ENCODE data around the gene CERS5.

DNA sequence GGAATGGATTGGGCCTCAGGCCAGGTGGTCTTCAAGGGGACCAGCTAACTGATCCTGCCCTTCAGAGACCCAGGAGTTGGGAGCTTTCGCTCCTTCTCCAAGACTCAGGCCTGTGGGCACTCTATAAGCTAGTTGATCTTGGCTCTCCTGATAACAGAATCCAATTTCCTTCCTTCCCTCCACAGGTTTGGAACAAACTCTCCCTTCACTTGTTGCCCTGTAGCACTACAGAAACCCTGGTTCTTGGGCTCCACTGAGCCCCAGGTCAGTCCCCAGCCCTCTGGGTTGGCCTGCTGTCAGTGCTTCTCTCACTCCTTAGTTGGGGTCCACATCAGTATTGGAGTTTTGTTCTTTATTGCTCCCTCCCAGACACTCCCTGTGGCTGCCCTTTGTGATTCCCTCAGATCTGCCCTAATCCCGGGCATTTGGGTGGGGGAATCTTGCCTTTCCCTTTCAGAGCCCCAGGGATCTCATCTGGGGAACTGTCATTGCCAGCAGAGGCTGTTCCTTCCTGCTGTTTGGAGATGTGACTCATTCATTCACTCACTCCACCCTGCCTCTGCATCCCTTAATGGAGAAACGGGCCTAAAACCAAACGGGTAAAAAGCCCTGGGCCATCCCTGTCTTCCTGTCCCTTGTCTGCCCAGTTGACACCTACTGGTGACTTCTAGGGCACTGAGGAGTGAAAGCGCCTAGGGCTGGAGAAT lies 67.7 kb downstream of the CERS5 start:
- TF ChIP-seq, protein P1, sequence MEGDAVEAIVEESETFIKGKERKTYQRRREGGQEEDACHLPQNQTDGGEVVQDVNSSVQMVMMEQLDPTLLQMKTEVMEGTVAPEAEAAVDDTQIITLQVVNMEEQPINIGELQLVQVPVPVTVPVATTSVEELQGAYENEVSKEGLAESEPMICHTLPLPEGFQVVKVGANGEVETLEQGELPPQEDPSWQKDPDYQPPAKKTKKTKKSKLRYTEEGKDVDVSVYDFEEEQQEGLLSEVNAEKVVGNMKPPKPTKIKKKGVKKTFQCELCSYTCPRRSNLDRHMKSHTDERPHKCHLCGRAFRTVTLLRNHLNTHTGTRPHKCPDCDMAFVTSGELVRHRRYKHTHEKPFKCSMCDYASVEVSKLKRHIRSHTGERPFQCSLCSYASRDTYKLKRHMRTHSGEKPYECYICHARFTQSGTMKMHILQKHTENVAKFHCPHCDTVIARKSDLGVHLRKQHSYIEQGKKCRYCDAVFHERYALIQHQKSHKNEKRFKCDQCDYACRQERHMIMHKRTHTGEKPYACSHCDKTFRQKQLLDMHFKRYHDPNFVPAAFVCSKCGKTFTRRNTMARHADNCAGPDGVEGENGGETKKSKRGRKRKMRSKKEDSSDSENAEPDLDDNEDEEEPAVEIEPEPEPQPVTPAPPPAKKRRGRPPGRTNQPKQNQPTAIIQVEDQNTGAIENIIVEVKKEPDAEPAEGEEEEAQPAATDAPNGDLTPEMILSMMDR (IDR thresholded peaks at IDR 0.05; ENCODE audit: low read depth, low read length, missing input control): no peak
- no peak for TF ChIP-seq RAD21 (IDR thresholded peaks at IDR 0.05)

Measured in liver (tissue), 3 donors.